ENCODE data around the gene CCSER1.
"Not testable (repeated sequence)": the region's sequence is repeated elsewhere in the genome, so short reads cannot be mapped to it uniquely, and the experiment has no call there.

CCSER1 gene

DNA sequence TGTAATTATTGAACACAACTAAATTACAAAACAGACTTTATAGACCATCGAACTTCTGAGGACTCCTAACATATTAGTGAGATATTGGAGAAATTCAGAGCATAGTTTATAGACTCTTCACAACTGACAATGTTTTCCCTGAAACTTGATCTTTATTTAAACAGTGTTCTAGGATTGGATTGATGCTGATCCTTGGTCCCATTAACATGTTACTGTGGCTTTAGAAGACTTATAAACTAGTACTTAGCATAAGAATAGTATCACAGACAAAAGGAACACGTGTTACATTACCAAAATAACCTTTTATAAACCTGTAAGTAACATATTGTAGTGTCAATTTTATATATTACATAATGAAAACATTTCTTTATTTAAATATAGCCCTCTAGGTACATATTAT lies 689.6 kb downstream of the CCSER1 start:
- POLR2A ChIA-PET (ENCODE audit: low non-redundant PET), result no interaction called here
- no peak overlapping the region for H3K27ac ChIP-seq
- CTCF ChIA-PET, result no interaction called here
- no peak for DNase-seq (ENCODE audit: low spot score)
- TF ChIP-seq, protein P1, sequence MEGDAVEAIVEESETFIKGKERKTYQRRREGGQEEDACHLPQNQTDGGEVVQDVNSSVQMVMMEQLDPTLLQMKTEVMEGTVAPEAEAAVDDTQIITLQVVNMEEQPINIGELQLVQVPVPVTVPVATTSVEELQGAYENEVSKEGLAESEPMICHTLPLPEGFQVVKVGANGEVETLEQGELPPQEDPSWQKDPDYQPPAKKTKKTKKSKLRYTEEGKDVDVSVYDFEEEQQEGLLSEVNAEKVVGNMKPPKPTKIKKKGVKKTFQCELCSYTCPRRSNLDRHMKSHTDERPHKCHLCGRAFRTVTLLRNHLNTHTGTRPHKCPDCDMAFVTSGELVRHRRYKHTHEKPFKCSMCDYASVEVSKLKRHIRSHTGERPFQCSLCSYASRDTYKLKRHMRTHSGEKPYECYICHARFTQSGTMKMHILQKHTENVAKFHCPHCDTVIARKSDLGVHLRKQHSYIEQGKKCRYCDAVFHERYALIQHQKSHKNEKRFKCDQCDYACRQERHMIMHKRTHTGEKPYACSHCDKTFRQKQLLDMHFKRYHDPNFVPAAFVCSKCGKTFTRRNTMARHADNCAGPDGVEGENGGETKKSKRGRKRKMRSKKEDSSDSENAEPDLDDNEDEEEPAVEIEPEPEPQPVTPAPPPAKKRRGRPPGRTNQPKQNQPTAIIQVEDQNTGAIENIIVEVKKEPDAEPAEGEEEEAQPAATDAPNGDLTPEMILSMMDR (conservative IDR thresholded peaks at IDR 0.05; ENCODE audit: low read depth), result no peak

DNA sequence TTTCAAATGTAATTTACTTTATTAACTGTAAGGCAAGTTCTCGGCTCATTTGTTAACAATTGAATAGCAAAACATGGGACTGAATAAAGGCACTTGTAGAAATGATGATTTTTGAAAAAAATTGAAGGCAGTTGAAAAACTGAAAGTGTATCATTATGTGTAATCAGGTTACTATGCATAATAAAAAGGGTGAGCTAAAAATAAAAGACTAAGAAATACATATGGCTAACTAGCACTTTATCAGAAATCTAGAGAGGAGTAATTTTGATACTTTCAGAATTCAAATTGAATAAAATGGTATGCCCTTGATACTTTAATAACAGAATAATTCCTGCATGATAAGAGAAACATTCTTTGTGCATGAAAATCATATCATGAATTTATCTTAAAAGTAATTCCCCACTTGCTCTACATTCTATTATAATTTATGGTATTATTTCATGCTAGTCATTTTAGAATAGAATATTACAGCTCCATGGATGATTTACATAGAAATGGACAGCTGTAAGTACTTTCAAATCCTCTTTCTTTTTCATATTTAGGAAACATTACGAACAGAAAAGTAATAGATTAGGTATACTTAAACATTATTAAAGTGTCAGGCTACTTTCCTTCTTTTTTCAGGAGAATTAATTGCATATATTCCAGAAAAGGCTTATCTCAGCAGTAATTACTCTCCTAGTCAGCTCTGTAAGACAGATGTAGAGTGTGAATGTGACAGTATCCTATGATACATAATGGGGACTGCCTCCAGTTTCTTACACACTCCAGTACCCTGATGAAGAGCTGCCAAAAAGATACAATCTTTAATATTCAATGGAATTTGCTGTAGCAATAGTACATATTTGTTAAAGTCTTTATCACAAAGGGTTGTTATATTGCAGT lies 697.3 kb downstream of the CCSER1 start:
- TF ChIP-seq, protein P1 (conservative IDR thresholded peaks at IDR 0.05; ENCODE audit: low read depth), result no peak
- ChIA-PET CTCF (no interaction called here), POLR2A (ENCODE audit: low non-redundant PET) (no interaction called here)
- DNase-seq (ENCODE audit: low spot score), result no peak
- no peak overlapping the region for H3K27ac ChIP-seq

DNA sequence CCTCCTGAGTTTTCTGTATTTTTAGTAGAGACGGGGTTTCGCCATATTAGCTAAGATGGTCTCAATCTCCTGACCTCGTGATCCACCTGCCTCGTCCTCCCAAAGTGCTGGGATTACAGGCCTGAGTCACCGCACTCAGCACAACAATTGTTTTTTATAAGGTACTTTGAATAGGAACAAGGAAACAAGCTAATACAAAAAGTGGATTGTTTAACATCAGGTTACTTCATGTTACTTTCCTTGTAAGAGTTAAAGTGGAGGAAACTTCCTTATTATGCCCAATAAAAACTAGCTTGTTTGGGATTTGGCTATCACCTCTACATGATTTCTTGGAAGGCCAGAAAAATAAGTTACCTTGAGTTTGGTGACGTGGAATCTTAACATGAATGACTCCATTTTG lies 698.7 kb downstream of the CCSER1 start:
- ChIA-PET POLR2A (ENCODE audit: low non-redundant PET) (no interaction called here), CTCF (interaction anchor here (0.6 kb wide), 1 partner anchor 43 kb away, joined by 3 read pairs; no protein-coding TSS in a partner anchor)
- H3K27ac ChIP-seq, result no peak overlapping the region
- TF ChIP-seq, protein P1 (conservative IDR thresholded peaks at IDR 0.05; ENCODE audit: low read depth), result no peak
- no peak for DNase-seq (ENCODE audit: low spot score)

DNA sequence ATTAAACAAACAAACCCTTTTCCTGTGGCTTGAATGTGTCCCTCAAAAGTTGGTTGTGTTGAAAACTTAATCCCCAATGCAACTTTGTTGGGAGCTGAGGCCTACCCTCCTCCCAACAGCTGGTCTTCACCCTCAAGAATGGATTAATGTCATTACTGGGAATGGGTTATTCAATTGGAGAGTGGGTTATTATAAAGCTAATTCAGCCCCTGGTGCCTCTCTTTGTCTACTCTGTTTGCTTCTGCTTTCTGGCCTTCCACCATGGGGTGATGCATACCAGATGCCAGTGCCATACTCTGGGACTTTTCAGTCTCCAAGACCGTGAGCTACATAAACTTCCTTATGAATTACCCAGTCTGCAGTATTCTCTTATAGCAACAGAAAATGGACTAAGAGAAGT lies 706.5 kb downstream of the CCSER1 start:
- TF ChIP-seq, protein P1 (conservative IDR thresholded peaks at IDR 0.05; ENCODE audit: low read depth), result no peak
- POLR2A ChIA-PET (ENCODE audit: low non-redundant PET), result no interaction called here
- H3K27ac ChIP-seq, result no peak overlapping the region
- no peak for DNase-seq (ENCODE audit: low spot score)
- CTCF ChIA-PET, result no interaction called here

DNA sequence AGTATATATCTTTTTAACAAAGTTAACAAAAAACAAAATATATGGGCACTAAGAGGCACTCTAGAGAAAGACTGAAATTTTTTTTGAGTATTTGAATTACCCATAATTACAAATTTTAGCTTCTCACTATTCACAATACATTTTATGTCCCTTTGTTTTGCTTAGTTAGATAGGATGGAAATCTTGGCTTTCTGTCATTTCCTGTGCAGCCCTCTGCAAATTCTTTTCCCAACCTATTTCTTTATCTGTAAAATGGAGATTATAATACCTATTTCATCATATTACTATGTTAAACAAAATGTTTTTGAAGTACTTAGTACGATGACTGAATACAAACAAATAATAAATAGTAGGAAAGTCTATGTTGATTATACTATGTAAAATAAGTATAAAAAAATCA lies 710.0 kb downstream of the CCSER1 start:
- DNase-seq (ENCODE audit: low spot score), result no peak
- CTCF ChIA-PET, result no interaction called here
- H3K27ac ChIP-seq, result no peak overlapping the region
- POLR2A ChIA-PET (ENCODE audit: low non-redundant PET), result no interaction called here
- TF ChIP-seq, protein P1 (conservative IDR thresholded peaks at IDR 0.05; ENCODE audit: low read depth), result no peak

DNA sequence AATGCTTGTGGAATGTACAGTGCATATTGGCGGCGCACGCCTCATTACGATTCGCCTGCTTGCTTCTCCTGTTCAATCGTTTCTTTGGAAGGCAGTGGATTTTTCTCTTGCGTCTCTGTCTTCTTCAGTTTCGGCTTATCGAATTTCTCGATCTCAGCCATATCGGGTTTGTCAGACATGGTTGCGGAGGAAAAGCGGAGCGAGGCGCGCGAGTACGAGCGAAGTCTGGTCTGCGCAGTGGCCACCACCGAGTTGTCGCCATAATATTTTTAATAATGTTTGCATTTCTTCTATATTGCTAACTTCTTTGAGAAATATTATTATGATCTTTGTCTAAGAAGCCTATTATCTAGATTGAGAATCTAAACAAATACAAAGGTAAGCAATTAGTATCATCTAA lies 711.7 kb downstream of the CCSER1 start:
- H3K27ac ChIP-seq; CTCF ChIA-PET; POLR2A ChIA-PET (ENCODE audit: low non-redundant PET); DNase-seq (ENCODE audit: low spot score): not testable (repeated sequence)

DNA sequence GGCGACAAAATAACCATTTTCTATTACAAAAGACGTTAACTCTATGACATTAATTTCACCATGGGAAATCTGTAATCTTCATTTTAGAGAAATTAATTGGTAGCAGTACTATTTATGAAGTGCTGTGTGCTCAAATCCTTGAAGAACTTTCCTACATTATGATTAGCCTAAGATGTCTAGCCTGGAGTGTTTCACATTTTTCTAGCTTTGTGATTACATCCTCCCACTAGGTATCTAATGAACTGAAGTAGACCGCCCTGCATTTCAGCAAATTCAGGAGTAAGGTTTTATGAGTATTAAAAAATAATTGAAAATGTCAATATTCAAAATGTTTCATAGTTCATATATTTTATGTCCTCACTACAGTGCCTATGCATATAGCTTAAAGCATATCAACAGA lies 713.1 kb downstream of the CCSER1 start:
- ChIA-PET POLR2A (ENCODE audit: low non-redundant PET) (no interaction called here), CTCF (no interaction called here)
- no peak for DNase-seq (ENCODE audit: low spot score)
- H3K27ac ChIP-seq, result no peak overlapping the region
- TF ChIP-seq, protein P1 (conservative IDR thresholded peaks at IDR 0.05; ENCODE audit: low read depth), result no peak

Data from RWPE1 (cell line).